HG03066 (cell line): ENCODE data around the gene ADGRB3.
"Not testable (repeated sequence)": the region's sequence is repeated elsewhere in the genome, so short reads cannot be mapped to it uniquely, and the experiment has no call there.

ENCODE experiments used
- ATAC-seq: cut with Tn5 transposase; IDR thresholded peaks from one replicate; pipeline ENCODE4 v1.9.1; 2021; ENCODE audit warnings: low read depth; ENCODE audit not compliant: unreplicated experiment

The ADGRB3 gene

DNA sequence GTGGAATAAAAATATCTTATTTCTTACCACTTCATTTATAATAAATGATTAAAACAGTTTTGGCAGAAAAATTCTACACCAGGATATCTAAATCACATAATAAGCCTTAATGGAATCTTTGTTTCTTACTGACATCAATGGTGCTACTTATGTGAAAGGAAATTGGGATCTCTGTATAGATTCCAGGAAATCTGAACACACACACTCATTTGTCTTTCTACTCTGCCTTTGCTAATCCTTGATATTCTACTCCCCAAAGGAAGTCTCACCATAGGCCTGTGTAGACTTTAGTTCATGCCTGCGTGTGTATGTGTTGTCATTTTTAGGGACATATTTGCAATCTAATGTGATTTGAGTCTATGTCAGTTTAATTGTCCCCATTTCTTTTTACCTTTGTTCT is 7.9 kb downstream of the ADGRB3 start:
- no peak for ATAC-seq

GRCh38 chr6:68649669-68650068 is 14.6 kb downstream of the ADGRB3 start:
- no peak for ATAC-seq

GRCh38 chr6:68650142-68650541 is 15.1 kb downstream of the ADGRB3 start:
- ATAC-seq = no peak

DNA sequence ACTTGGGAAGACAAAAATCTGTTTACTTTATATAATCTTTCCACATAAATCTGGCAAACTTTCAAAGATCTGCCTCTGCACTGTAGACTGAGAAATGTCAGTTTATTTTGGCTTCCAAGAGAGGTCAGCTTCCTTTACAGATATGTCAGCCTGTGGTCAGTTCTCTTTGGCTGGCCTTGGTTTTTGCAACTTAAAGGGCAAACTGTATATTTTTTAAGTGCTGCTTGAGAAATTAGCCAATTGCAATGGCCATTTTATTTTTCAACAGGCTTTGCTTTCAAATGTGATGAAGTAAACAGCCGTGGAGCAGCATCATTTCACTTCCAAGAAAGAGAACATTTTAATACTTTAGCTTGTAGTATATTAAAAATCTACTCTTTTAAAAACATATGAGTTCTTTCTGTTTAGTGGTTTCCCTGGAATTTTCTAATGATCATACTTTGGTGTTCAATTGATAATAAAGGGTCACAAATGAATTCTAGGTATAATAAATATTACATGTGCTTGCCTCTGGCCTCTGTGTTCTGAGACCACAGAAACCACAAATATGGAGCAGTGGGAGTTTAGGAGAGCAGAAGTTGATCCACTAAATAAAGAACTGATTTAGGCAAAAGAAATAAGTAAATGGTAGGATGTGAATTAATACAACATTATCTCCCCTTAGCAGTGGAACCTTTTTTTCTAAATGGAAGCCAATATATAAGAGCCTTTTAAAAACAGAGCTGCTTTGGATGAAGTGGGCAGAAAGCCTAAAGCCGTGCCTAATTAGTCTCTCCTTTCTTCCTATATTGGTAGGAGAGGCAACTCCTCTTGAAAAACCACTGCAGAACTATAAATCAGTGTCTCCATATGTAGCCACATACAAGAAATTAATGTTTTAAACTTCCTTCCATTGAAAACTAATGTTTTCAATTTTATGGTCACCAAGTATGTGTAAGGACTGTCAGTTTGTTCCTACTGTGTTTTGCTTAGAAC is 16.2 kb downstream of the ADGRB3 start:
- ATAC-seq = no peak

GRCh38 chr6:68652117-68652536 is 17.0 kb downstream of the ADGRB3 start:
- no peak for ATAC-seq

- ATAC-seq = no peak
Measured at GRCh38 chr6:68653074-68653705, 18.1 kb downstream of the ADGRB3 start.

- no peak for ATAC-seq
Measured at GRCh38 chr6:68653706-68654089, 18.6 kb downstream of the ADGRB3 start.

- no peak for ATAC-seq
Measured at GRCh38 chr6:68654134-68654533, 19.1 kb downstream of the ADGRB3 start.

- ATAC-seq = no peak
Measured at GRCh38 chr6:68655028-68655427, 19.9 kb downstream of the ADGRB3 start.

DNA sequence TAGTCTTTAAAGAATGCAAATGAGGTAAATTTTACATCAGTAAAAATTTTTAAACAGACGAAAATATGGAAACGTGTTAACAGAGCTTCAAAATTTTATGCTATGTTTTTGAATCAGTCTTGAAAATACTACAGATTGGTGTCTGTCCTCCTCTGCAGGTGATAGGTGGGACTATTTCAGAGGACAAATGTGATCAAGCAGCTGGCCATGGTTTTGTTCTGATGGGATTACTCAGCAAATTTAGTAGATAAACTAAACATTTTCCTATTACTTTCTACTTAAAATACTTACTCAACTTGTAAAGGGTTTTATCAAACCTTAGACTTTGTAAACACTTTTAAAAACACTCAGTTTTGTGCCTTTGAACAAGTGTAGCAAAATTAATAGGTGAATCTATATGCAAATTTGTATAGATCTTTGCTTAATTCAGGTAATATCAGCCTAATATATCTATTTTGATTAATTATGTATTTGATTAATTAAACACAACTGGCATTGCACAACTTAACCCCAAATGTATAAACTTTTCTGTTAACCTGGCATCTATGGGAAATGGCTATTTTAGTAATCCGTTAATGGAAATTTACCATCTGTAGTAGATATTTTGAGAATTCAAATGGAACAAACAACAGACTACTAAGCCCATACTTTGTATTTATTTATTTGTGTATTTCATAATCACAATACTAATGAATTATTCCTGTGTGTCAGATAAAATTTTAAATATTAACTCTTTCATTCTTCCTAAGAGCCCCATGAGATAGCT is 22.5 kb downstream of the ADGRB3 start:
- no peak for ATAC-seq

DNA sequence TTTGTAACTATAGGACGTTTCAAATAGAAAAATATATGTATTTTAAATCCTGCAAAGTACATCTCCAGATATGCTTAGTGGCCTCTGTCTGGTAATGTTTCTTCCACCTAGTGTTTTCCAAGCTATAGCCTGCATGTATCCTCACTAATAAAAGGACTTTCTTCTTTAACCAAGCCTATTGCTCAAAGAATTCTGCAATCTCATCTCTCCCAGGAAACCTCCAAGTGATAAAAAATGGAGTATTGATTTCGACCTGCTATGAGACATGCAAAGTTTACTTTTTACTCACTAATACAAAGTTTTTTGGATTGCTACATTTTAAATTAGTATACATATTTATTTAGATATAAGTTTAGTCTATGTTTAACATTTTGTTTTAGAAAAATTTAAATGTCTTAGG is 23.3 kb downstream of the ADGRB3 start:
- ATAC-seq = no peak

GRCh38 chr6:68673255-68673654 is 38.2 kb downstream of the ADGRB3 start:
- no peak for ATAC-seq

- no peak for ATAC-seq
Measured at GRCh38 chr6:68675548-68675947, 40.5 kb downstream of the ADGRB3 start.

DNA sequence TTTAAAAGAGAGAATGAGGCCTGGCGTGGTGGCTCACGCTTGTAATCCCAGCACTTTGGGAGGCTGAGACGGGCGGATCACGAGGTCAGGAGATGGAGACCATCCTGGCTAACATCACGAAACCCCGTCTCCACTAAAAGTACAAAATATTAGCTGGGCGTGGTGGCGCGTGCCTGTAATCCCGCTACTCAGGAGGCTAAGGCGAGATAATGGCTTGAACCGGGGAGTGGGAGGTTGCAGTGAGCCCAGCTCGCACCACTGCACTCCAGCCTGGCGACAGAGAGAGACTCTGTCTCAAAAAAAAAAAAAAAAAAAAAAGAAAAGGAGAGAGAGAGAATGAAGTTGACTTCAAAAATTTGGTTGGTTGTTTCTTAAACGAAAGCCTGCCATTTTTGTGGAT is 41.0 kb downstream of the ADGRB3 start:
- not testable (repeated sequence) for ATAC-seq

- no peak for ATAC-seq
Measured at GRCh38 chr6:68677058-68677457, 42.0 kb downstream of the ADGRB3 start.

DNA sequence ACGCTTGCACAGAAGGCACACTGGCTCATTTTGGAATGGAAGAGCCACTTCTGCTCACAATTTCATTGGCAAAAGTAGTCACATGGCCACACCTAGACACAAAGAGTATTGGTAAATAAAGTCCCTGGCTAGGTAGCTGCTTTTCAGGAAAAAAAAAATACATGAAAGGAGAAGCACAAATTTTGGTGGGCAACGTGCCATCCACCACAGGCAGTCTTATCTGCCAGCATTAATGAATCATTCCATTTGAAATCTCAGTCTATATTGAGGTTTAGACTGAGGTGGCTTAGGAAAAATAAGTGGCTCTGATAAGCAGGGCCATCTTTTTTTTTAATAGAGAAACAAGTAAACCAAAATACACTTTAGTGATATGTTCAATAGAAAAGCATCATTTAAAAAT is 44.3 kb downstream of the ADGRB3 start:
- no peak for ATAC-seq

GRCh38 chr6:68680264-68680663 is 45.2 kb downstream of the ADGRB3 start:
- ATAC-seq = no peak

GRCh38 chr6:68689910-68690309 is 54.8 kb downstream of the ADGRB3 start:
- no peak for ATAC-seq

DNA sequence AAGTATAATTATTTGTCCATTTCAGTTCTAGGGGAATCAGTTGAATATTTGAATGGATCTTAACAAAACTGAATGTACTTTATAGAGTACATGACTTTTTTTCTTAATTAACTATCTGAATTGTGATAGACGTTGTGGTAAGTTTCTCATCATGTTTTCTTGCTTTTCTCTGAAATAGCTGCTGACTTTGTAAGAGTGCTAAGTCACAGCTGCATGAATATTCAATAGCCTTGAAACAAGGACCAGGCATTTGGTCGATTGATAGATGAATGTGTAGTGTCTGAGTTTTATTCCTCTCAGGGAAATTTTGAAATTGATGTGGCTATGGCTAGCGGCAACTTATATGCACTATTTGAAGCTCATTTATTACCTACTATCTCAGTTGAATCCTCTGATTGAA is 56.0 kb downstream of the ADGRB3 start:
- no peak for ATAC-seq

DNA sequence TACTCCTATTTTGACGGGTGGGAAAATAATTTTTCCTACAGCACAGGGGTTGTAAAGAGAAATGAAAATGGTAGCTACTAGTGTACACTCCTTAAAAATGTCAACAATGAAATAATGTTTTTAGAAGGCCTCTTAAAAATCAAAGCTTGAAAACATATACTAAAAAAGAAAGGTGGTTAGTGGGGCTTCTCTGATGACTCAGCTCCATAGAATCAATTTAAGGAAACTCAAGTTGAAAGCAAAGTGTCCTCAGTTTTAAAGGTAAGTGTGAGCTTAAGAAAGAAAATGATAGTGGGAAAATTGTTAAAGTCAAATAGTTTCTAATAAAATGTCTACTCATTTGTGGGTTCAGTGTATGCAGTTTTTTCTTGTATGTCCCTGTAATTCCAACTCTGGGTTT is 58.2 kb downstream of the ADGRB3 start:
- ATAC-seq = no peak

DNA sequence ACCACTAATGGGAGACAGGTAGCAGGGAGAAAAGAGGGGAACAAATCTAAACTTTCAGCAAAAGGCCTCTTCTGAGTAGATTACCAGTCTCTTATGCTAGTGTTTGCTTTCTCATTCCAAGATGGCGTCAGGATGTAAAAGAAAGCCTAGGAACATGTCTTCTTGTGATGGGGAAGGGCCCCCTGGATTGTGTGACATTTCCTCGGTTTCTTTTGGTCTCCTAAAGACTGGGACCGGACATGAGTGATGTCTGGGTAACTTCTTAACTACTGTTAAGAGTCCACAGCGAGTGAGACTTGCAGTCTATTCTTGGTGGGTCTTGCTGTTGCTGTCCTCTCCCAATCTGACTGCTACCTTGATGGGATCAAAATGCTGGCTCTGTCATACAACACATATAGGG is 60.3 kb downstream of the ADGRB3 start:
- ATAC-seq = no peak
